Fibroblast of the aortic adventitia (primary cell): ENCODE results near the gene PRKCH. TPM values are rescaled to one million over a fixed set of nuclear protein-coding genes. Genes with fewer than 3 reads are reported as not detected.

Experiments used
- DNase-seq: peaks from one replicate; pipeline ENCODE4 v3.0.0-alpha.2; 2010; ENCODE audit warnings: low read depth
- H3K4me3 ChIP-seq: 2 replicates; pipeline ENCODE4 v1.5.1; 2011; ENCODE audit warnings: low read depth, mild to moderate bottlenecking, control low read depth, low read length, moderate library complexity
- CTCF ChIP-seq: IDR thresholded peaks from 2 replicates; pipeline ENCODE4 v1.5.1; 2011; ENCODE audit warnings: mild to moderate bottlenecking, low read length, control low read depth, inconsistent platforms; ENCODE audit not compliant: insufficient read depth
- total RNA-seq: library from RNA; depleted of rRNA; stranded (reverse); fragments of >200 nt; gene quantifications from 2 replicates; pipeline ENCODE4 v1.2.3, GENCODE V29; 2012; ENCODE audit warnings: low replicate concordance

PRKCH gene
- total RNA-seq, 1 donor = 4.2 TPM

GRCh38 chr14:61508526-61508925 is 187.1 kb downstream of the PRKCH start:
- DNase-seq = no peak
- no peak overlapping the region for H3K4me3 ChIP-seq
- no peak for TF ChIP-seq CTCF

GRCh38 chr14:61510736-61511557 is 189.6 kb downstream of the PRKCH start:
- H3K4me3 ChIP-seq = no peak overlapping the region
- no peak for TF ChIP-seq CTCF
- DNase-seq = no peak

GRCh38 chr14:61511558-61511948 is 190.2 kb downstream of the PRKCH start:
- no peak overlapping the region for H3K4me3 ChIP-seq
- DNase-seq = no peak
- no peak for TF ChIP-seq CTCF

- peak; percentile 82 for DNase-seq
Measured at GRCh38 chr14:61512026-61512834, 190.9 kb downstream of the PRKCH start.

GRCh38 chr14:61513986-61514830 is 192.8 kb downstream of the PRKCH start:
- H3K4me3 ChIP-seq = no peak overlapping the region
- peak; percentile 51 for DNase-seq
- no peak for TF ChIP-seq CTCF

More at GRCh38 chr14:61512026-61512834, 190.9 kb downstream of the PRKCH start:
- no peak overlapping the region for H3K4me3 ChIP-seq
- TF ChIP-seq CTCF = no peak

GRCh38 chr14:61514927-61515326 is 193.5 kb downstream of the PRKCH start:
- no peak for DNase-seq
- TF ChIP-seq CTCF = no peak
- no peak overlapping the region for H3K4me3 ChIP-seq
